ENCODE data around the gene NFKB1.

GRCh38 chr4:102526532-102526931 is 25.4 kb downstream of the NFKB1 start:
- TF ChIP-seq CTCF (conservative IDR thresholded peaks at IDR 0.05 in 1 of 2, IDR thresholded peaks at IDR 0.05 in 1 of 2; ENCODE audit: low read depth in 1 of 2, low read length in 2 of 2) (no peak), EZH2 (IDR thresholded peaks at IDR 0.05; ENCODE audit: low read length, missing control alignments) (no peak)
